Fibroblast of villous mesenchyme (primary cell): ENCODE results near the gene AIMP2. TPM values are rescaled to one million over a fixed set of nuclear protein-coding genes. Genes with fewer than 3 reads are reported as not detected.
"Not testable (repeated sequence)": the region's sequence is repeated elsewhere in the genome, so short reads cannot be mapped to it uniquely, and the experiment has no call there.

Experiments
- DNase-seq: peaks from one replicate; pipeline ENCODE4 v3.0.0-alpha.2; 2010; ENCODE audit warnings: low read depth
- H3K4me3 ChIP-seq: 2 replicates; pipeline ENCODE4 v1.5.1; 2011; ENCODE audit warnings: low read depth, mild to moderate bottlenecking, low read length
- total RNA-seq: library from RNA; depleted of rRNA; stranded (reverse); fragments of >200 nt; gene quantifications from 2 replicates; pipeline ENCODE4 v1.2.3, GENCODE V29; 2012
- TF ChIP-seq, protein P1 (sequence below): IDR thresholded peaks from 2 replicates; pipeline ENCODE4 v1.5.1; 2012; ENCODE audit warnings: low read depth, mild to moderate bottlenecking, low read length; ENCODE audit not compliant: insufficient read depth

The AIMP2 gene
- 54.4 and 63.1 TPM in 2 replicates for total RNA-seq

DNA sequence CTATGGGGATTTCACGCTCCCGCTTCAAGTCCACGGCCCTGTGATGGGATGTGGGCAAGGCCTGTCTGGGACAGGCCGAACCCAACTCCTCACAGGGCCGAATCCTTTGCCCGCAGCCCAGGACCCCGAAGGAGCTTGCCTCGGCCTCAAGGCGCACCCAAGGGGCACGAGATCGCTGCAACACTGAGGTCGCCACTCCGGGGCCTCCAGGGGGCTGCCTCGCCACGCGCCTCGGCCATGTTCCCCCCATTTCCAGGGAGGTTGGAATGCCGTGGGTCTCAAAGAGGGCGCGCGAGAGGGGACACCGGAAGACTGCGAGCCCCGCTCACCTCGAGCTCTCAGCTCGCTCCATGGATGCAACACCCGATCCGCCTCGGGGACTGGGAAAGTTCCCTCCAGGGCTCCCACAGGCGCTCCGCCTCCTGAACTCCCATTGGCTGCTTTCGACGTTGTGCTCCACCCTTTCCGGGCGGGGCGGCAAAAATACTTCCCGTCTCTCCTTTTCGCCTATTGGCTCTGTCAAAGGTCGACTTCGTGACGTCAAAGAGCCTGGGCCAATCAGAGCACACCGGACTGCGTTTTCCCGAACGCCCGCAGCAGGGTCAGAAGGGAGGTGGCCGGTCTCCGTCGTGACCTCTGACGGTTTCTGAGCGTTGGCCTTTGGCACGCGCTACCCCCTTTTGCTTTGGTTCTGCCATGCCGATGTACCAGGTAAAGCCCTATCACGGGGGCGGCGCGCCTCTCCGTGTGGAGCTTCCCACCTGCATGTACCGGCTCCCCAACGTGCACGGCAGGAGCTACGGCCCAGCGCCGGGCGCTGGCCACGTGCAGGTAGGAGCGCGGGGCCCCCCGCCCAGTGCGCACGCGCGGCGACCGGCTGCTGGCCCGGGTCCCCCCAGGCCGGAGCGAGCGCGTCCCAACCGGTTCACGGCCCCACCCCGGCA is at the start of gene AIMP2, which contains the start of gene PMS2:
Gene AIMP2 (plus strand): TSS at position 605 of the 944 bp plus-strand sequence. CDS start 92 bp downstream, at position 697.
Gene PMS2 (minus strand): TSS at position 382 of the 944 bp plus-strand sequence. CDS start 30 bp downstream, at position 352.
- peak within 1 kb of the TSS; percentile 77 for H3K4me3 ChIP-seq
- TF ChIP-seq, protein P1, sequence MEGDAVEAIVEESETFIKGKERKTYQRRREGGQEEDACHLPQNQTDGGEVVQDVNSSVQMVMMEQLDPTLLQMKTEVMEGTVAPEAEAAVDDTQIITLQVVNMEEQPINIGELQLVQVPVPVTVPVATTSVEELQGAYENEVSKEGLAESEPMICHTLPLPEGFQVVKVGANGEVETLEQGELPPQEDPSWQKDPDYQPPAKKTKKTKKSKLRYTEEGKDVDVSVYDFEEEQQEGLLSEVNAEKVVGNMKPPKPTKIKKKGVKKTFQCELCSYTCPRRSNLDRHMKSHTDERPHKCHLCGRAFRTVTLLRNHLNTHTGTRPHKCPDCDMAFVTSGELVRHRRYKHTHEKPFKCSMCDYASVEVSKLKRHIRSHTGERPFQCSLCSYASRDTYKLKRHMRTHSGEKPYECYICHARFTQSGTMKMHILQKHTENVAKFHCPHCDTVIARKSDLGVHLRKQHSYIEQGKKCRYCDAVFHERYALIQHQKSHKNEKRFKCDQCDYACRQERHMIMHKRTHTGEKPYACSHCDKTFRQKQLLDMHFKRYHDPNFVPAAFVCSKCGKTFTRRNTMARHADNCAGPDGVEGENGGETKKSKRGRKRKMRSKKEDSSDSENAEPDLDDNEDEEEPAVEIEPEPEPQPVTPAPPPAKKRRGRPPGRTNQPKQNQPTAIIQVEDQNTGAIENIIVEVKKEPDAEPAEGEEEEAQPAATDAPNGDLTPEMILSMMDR, result no peak
- peak; percentile 99 for DNase-seq

DNA sequence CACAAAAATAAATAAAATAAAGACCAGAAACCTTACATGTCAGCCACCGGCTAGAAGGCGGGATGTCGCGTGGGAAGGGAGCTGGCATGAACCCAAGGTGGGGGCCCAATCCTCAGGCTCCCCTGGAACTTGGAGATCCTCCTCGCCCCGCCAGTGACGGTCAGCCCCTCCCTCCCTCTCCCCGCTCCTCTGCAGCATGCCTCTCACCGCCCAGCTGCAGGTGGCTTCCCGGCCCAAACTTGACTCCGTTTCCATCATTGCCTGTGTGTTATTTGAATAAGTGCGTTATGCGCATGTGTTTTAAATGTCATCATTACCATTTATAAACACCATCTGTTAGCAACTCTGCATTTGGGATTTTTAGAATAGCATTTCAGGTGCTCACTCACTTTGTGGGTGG is 45.9 kb upstream of the AIMP2 start:
- DNase-seq, H3K4me3 ChIP-seq: not testable (repeated sequence)

DNA sequence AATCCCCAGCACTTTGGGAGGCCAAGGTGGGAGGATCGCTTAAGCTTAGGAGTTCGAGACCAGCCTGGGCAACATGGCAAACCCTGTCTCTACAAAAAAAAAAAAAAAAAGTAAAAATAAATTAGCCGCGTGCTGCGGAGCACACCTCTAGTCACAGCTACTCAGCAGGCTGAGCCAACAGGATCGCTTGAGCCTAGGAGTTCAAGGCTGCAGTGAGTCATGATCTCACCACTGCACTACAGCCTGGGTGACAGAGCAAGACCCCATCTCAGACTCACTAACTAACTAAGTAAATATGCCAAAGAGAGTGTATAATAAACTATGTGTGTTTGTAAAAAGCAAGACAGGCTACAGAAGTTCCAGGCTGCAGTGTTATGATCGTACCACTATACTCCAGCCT is 45.3 kb upstream of the AIMP2 start:
- not testable (repeated sequence) for H3K4me3 ChIP-seq, DNase-seq

DNA sequence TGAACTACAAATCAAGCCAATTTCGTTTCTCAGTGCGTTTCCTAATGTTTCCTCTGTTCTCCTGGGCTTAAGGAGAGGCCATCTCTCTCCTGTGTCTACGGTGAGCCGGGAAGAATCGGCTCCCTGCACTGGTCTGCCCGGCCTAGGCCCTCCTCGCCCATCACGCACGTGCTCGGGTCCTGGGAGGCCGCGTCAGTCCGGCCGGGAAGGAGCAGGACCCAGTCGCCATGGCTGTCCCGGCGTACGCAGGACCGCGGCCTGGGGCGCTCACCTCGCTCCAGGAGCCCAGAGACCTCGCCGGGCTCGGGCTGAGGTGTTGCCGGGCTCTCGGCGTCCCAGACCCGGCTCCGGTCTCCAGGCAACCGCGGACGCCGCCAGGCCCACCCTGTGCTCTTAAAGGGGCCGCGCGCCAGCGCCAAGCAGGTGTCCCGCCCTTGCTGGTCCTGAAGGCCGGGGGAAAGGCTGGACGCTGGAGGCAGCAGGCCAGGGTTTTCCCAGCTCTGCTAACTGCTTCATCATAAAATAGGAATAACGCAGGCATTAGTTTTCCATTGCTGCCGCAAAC is 38.6 kb upstream of the AIMP2 start, which contains the start of gene RSPH10B:
Gene RSPH10B (minus strand): TSS at position 343 of the 565 bp plus-strand sequence. CDS start 3,573 bp downstream, outside the sequence.
- H3K4me3 ChIP-seq, DNase-seq: not testable (repeated sequence)

DNA sequence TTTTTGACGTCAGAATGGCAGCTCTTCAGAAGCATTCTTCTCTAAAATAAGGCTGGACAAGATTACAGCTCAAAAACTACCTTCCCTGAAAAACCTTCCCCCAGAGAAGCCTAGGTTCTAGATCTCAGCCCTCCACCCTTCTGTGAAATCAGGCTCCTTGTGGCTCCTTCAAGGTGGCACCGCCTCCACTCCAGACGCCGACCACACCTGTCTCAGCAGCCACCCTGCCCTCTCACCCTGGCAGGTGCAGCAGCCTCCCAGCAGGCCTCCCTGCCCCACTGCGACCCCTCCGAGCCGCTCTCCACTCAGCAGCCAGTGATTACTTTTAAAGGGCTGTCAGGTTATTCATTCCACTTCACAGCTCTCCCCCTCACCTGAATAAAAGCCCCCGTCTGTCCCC is 35.5 kb upstream of the AIMP2 start:
- not testable (repeated sequence) for H3K4me3 ChIP-seq, DNase-seq

DNA sequence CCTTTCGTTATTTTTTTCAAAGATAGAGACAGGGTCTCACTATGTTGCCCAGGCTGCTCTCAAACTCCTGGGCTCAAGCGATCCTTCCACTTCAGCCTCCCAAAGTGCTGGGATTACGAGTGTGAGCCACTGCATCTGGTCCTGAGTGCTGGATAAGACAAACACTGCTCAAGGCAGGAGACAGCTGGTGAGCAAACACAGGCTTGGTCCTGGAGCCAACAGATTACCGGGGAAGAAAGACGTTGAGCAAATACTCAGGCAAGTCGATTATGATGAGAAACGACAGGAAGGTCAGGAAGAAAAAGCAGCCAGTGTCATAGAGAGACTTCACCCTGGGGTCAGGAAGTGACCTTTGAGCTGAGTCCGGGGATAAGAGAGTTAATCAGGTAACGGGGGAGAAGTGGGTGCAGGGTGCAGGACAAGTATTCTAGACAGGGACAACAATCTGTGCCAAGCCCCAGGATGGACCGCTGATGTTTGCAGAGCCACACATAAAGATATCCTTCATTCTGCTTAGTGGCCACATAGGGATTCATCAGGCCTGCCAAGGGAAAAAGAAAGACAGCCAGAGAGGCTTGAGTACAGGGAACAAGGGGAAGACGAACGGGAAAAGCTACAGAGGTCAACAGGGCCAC is 29.3 kb upstream of the AIMP2 start:
- not testable (repeated sequence) for DNase-seq, H3K4me3 ChIP-seq

DNA sequence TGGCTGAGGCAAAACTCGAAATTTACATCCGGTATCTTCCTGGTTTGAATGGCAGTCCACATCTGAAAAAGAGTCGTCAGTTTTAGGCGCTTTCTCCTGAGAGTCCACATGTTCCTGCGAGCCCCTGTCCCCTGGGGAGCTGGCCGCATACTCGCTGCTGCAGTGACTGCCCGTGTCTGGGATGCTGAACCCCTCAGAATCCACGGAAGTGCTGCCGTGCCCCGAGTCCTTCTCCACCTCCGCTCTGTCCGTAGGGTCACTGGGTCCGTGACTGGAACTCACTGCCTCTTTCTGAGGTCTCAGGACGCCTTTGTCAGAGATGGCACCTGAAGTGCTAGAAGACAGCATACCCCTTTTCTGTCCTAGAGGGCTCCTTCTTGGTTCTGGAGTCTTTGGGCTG is 22.0 kb upstream of the AIMP2 start:
- H3K4me3 ChIP-seq, DNase-seq: not testable (repeated sequence)

DNA sequence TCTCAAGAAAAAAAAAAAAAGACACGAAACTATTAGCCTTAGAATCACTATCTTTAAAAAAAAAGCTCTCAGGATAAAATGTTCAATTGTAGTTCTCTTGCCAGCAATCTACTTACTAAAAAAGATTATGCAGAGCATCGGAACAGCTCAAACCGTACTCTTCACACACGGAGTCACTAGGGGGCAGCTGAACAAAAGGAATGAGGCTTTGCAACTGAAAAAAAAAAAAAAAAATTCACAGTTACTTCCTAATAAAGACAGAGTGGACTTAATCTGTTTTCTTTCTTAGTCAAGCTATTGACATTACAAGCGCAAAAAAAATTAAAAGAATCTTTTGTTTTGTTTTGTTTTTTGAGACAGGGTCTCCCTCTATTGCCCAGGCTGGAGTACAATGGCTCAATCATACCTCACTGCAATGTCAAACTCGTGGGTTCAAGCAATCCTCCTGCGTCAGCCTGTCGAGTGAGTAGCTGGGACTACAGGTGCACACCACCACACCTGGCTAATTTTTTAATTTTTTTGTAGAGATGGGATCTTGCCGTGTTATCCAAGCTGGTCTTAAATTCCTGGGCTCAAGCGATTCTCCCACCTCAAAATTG is 11.8 kb upstream of the AIMP2 start:
- DNase-seq, result peak; percentile 74

DNA sequence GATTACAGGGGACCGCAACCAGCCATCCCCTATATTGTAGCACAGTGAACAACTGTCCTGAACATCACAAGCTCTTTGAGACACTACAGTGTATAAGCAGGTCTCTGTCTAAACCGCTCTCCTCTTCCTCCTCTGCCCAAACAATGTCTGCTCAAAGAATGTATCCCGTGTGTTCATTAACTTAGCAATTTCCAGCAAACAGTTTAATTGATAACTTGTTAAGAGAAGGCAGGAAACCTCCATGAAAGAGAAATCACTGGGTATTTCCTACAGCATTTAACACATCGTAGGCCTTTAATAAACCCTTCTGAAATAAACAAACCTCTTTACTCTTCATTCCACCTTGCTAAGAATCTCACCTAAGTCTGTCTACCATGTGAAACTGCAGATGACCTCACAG is 1.7 kb upstream of the AIMP2 start:
- no peak for DNase-seq
- no peak overlapping the region for H3K4me3 ChIP-seq
- TF ChIP-seq, protein P1, result no peak

More for the DNA sequence above, 11.8 kb upstream of the AIMP2 start:
- no peak overlapping the region for H3K4me3 ChIP-seq
- TF ChIP-seq, protein P1, result peak; percentile 68

DNA sequence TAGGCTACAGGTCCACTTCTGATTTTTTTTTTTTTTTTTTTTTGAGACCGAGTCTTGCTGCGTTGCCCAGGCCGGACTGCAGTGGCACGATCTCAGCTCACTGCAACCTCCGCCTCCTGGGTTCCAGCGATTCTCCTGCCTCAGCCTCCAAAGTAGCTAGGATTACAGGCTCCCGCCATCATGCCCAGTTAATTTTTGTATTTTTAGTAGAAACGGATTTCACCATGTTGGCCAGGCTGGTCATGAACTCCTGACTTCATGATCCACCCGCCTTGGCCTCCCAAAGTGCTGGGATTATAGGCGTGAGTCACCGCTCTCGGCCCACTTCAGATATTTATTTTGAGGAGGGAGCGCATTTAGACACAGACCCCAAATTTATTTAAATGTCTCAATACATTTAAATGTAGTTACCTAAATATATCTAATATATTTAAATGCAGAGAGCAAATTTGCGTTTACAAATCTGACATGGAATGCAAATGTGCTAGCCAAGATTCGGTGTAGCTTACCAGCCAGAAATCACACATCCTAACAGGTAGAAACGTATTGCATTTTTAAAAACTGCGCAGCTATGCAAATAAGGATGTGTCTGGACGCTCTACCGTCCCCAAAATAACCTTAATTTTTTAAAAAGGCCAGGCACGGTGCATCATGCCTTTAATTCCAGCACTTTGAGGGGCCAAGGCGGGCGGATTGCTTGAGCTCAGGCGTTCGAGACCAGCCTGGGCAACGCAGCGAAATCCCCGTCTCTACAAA is 1.1 kb upstream of the AIMP2 start:
- DNase-seq, result peak; percentile 31
- peak overlapping the region; percentile 77 for H3K4me3 ChIP-seq

DNA sequence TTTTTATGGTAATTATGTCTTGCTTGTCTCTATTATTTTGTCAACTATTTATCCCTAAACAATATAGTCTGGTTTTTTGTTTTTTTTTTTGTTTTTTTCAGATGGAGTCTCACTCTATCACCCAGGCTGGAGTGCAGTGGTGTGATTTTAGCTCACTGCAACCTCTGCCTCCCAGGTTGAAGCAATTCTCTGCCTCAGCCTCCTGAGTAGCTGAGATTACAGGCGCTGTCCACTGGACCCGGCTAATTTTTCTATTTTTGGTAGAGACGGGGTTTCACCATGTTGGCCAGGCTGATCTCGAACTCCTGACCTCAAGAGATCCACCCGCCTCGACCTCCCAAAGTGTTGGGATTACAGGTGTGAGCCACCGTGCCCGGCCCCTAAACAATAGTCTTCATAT is 1.3 kb downstream of the AIMP2 start:
- H3K4me3 ChIP-seq, result peak overlapping the region; percentile 77
- DNase-seq, result not testable (repeated sequence)
